Lower leg skin (tissue), 3 donors: Measurements from ENCODE around the gene SLC30A5.

Experiments
- POLR2A ChIP-seq, 2 donors: fragments of 450-650 bp; IDR thresholded peaks; one replicate each; pipeline ENCODE4 v1.6.1; 2016 to 2017; ENCODE audit warnings: antibody characterized with exemption in 2 of 2, mild to moderate bottlenecking in 1 of 2, moderate library complexity in 1 of 2
- TF ChIP-seq, protein P1 (sequence below), 3 donors: fragments of 450-650 bp; IDR thresholded peaks; one replicate each; pipeline ENCODE4 v1.5.1; 2016; ENCODE audit warnings: antibody characterized with exemption in 3 of 3, mild to moderate bottlenecking in 3 of 3, moderate library complexity in 2 of 3

DNA sequence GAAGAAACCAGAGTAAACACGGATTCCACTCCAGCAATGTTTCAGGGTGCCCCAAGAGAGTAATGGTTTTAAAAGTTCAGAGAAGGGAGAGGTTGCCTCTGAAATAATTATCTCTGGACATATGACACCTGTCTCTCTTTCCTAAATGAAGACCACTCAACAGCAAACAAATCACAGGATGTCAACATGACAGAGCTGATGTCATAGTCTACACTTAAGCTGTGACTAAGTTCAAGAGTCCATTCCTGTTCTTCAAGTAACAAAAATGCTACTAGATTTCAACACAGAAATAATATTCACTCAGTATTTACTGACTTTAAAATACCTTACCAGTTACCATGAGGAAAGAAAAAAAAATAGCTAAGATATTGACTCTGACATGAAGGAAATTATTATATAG is 44.7 kb upstream of the SLC30A5 start:
- TF ChIP-seq, protein P1, sequence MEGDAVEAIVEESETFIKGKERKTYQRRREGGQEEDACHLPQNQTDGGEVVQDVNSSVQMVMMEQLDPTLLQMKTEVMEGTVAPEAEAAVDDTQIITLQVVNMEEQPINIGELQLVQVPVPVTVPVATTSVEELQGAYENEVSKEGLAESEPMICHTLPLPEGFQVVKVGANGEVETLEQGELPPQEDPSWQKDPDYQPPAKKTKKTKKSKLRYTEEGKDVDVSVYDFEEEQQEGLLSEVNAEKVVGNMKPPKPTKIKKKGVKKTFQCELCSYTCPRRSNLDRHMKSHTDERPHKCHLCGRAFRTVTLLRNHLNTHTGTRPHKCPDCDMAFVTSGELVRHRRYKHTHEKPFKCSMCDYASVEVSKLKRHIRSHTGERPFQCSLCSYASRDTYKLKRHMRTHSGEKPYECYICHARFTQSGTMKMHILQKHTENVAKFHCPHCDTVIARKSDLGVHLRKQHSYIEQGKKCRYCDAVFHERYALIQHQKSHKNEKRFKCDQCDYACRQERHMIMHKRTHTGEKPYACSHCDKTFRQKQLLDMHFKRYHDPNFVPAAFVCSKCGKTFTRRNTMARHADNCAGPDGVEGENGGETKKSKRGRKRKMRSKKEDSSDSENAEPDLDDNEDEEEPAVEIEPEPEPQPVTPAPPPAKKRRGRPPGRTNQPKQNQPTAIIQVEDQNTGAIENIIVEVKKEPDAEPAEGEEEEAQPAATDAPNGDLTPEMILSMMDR (IDR thresholded peaks at IDR 0.05) = no peak
- no peak for TF ChIP-seq POLR2A (IDR thresholded peaks at IDR 0.05)
